Measurements from ENCODE around the gene JPT2. TPM values are rescaled to one million over a fixed set of nuclear protein-coding genes. Genes with fewer than 3 reads are reported as not detected.

Gene JPT2
- total and polyA plus RNA-seq, 2 experiments from 2014 or later, result 43.8 to 139 TPM

DNA sequence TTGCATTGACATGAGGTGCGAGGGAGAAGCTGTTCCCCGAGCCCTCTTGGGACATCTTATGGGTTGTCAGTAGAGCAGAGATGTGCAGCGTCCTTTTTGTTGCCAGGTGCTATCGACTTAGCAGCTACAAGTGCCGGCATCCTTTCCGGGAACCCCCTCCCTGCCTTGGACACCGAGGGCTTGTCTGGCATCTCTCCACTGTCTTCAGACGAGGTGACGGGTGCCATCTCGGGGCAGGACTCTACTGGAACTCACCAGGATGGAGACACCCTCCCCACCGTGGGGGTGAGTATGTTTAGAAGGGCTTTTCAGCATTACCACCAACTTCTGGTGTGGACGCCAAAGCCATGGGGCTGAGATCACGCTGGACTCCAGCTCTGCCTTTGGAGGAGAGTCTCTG is 11.8 kb upstream of the JPT2 start (continued):
- TF ChIP-seq, protein P1, sequence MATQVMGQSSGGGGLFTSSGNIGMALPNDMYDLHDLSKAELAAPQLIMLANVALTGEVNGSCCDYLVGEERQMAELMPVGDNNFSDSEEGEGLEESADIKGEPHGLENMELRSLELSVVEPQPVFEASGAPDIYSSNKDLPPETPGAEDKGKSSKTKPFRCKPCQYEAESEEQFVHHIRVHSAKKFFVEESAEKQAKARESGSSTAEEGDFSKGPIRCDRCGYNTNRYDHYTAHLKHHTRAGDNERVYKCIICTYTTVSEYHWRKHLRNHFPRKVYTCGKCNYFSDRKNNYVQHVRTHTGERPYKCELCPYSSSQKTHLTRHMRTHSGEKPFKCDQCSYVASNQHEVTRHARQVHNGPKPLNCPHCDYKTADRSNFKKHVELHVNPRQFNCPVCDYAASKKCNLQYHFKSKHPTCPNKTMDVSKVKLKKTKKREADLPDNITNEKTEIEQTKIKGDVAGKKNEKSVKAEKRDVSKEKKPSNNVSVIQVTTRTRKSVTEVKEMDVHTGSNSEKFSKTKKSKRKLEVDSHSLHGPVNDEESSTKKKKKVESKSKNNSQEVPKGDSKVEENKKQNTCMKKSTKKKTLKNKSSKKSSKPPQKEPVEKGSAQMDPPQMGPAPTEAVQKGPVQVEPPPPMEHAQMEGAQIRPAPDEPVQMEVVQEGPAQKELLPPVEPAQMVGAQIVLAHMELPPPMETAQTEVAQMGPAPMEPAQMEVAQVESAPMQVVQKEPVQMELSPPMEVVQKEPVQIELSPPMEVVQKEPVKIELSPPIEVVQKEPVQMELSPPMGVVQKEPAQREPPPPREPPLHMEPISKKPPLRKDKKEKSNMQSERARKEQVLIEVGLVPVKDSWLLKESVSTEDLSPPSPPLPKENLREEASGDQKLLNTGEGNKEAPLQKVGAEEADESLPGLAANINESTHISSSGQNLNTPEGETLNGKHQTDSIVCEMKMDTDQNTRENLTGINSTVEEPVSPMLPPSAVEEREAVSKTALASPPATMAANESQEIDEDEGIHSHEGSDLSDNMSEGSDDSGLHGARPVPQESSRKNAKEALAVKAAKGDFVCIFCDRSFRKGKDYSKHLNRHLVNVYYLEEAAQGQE (IDR thresholded peaks at IDR 0.05; ENCODE audit: unreplicated experiment), result no peak
- TF ChIP-seq JUNB (IDR thresholded peaks at IDR 0.05; ENCODE audit: unreplicated experiment), result no peak
- no peak for TF ChIP-seq EZH2phosphoT487 (IDR thresholded peaks at IDR 0.05; ENCODE audit: unreplicated experiment)

DNA sequence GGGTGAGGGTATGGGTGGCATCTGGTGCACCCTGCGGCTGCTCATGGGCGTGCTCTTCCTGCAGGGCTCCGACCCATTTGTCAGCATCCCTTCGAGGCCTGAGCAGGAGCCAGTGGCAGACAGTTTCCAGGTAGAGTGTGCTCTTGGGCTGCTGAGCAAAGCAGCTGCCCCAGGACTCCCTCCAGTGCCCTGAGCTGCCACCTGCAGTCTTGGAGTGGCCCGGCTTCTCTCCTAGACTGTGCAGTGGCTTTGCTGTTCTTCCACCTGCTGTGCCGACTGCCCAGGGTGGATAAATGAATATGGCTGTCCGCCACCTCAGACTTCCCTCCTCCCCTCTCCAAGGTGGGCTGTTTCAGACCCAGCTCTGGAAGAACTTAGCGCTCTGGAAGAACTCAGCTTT is 10.8 kb upstream of the JPT2 start:
- H3K4me3 Mint-ChIP-seq, result no peak overlapping the region
- H3F3A ChIP-seq (replicated peaks; ENCODE audit: low read depth), result no peaks in the 10 kb centered on the region
- no peak for DNase-seq (ENCODE audit: low spot score)
- H3K4me3 ChIP-seq, result no peak overlapping the region
- peaks cover 16% of the 10 kb centered on the region for H3K36me3 ChIP-seq (ENCODE audit: insufficient read depth)
- TF ChIP-seq, protein P2, sequence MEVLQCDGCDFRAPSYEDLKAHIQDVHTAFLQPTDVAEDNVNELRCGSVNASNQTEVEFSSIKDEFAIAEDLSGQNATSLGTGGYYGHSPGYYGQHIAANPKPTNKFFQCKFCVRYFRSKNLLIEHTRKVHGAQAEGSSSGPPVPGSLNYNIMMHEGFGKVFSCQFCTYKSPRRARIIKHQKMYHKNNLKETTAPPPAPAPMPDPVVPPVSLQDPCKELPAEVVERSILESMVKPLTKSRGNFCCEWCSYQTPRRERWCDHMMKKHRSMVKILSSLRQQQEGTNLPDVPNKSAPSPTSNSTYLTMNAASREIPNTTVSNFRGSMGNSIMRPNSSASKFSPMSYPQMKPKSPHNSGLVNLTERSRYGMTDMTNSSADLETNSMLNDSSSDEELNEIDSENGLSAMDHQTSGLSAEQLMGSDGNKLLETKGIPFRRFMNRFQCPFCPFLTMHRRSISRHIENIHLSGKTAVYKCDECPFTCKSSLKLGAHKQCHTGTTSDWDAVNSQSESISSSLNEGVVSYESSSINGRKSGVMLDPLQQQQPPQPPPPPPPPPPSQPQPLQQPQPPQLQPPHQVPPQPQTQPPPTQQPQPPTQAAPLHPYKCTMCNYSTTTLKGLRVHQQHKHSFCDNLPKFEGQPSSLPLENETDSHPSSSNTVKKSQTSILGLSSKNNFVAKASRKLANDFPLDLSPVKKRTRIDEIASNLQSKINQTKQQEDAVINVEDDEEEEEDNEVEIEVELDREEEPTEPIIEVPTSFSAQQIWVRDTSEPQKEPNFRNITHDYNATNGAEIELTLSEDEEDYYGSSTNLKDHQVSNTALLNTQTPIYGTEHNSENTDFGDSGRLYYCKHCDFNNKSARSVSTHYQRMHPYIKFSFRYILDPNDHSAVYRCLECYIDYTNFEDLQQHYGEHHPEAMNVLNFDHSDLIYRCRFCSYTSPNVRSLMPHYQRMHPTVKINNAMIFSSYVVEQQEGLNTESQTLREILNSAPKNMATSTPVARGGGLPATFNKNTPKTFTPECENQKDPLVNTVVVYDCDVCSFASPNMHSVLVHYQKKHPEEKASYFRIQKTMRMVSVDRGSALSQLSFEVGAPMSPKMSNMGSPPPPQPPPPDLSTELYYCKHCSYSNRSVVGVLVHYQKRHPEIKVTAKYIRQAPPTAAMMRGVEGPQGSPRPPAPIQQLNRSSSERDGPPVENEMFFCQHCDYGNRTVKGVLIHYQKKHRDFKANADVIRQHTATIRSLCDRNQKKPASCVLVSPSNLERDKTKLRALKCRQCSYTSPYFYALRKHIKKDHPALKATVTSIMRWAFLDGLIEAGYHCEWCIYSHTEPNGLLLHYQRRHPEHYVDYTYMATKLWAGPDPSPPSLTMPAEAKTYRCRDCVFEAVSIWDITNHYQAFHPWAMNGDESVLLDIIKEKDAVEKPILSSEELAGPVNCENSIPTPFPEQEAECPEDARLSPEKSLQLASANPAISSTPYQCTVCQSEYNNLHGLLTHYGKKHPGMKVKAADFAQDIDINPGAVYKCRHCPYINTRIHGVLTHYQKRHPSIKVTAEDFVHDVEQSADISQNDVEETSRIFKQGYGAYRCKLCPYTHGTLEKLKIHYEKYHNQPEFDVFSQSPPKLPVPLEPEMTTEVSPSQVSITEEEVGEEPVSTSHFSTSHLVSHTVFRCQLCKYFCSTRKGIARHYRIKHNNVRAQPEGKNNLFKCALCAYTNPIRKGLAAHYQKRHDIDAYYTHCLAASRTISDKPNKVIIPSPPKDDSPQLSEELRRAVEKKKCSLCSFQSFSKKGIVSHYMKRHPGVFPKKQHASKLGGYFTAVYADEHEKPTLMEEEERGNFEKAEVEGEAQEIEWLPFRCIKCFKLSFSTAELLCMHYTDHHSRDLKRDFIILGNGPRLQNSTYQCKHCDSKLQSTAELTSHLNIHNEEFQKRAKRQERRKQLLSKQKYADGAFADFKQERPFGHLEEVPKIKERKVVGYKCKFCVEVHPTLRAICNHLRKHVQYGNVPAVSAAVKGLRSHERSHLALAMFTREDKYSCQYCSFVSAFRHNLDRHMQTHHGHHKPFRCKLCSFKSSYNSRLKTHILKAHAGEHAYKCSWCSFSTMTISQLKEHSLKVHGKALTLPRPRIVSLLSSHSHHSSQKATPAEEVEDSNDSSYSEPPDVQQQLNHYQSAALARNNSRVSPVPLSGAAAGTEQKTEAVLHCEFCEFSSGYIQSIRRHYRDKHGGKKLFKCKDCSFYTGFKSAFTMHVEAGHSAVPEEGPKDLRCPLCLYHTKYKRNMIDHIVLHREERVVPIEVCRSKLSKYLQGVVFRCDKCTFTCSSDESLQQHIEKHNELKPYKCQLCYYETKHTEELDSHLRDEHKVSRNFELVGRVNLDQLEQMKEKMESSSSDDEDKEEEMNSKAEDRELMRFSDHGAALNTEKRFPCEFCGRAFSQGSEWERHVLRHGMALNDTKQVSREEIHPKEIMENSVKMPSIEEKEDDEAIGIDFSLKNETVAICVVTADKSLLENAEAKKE (CRISPR knock-in tag; IDR thresholded peaks at IDR 0.05), result no peak
- no peak for TF ChIP-seq CREB1 (CRISPR knock-in tag; IDR thresholded peaks at IDR 0.05; ENCODE audit: low read depth)
- peaks cover 4% of the 10 kb centered on the region for H3K27me3 Mint-ChIP-seq (ENCODE audit: insufficient read depth, low read depth, poor library complexity)
- H3K27ac ChIP-seq (ENCODE audit: low read depth), result no peak overlapping the region
- no peaks in the 10 kb centered on the region for H3K9me2 ChIP-seq (ENCODE audit: insufficient read depth)
- H3K27me3 ChIP-seq (ENCODE audit: insufficient read depth), result no peaks in the 10 kb centered on the region
- H3K36me3 Mint-ChIP-seq (ENCODE audit: low read depth), result peaks cover 80% of the 10 kb centered on the region
- no peaks in the 10 kb centered on the region for H3K4me1 Mint-ChIP-seq
- H3K27ac Mint-ChIP-seq, result no peak overlapping the region
- no peak overlapping the region for H3K4me2 ChIP-seq
- no peak overlapping the region for H2AFZ ChIP-seq
- H3K4me1 ChIP-seq (ENCODE audit: insufficient read depth), result no peaks in the 10 kb centered on the region
- H3K9me3 Mint-ChIP-seq, result no peaks in the 10 kb centered on the region; the same call in 2 of the 3 replicates
- H4K20me1 ChIP-seq (replicated peaks; ENCODE audit: insufficient read depth), result peaks cover 4% of the 10 kb centered on the region; the same call in 1 of the 2 replicates
- ATAC-seq, result no peak; the same call in 2 of the 3 replicates
- H3K79me2 ChIP-seq (replicated peaks; ENCODE audit: insufficient read depth), result no peaks in the 10 kb centered on the region
